MM.1S (cell line): Measurements from ENCODE around the gene GPC5.
"Not testable (repeated sequence)": the region's sequence is repeated elsewhere in the genome, so short reads cannot be mapped to it uniquely, and the experiment has no call there.

Experiments used
- CTCF ChIP-seq: fragments of 300-600 bp; sonication (generic); IDR thresholded peaks from 2 replicates; pipeline ENCODE4 v1.5.1; 2016; ENCODE audit warnings: antibody characterized with exemption, low read length, mixed read lengths
- EZH2 ChIP-seq: fragments of 300-600 bp; sonication (generic); optimal IDR thresholded peaks from 2 replicates; pipeline ENCODE3; 2017; ENCODE audit warnings: low read depth, mild to moderate bottlenecking, antibody characterized with exemption, low read length, mixed read lengths
- EZH2phosphoT487 ChIP-seq: fragments of 300-600 bp; sonication (generic); IDR thresholded peaks from 2 replicates; pipeline ENCODE4 v1.6.1; 2018; ENCODE audit warnings: antibody characterized with exemption, low read length

- TF ChIP-seq CTCF, EZH2, EZH2phosphoT487: not testable (repeated sequence)
These were observed 882.6 kb downstream of the GPC5 start for GRCh38 chr13:92280986-92281385.
